Activated gamma-delta T cell treated with Interleukin-2 at 50 U/mL for 16 hours (primary cell): Measurements from ENCODE around the gene GLB1L3.

Experiments
- DNase-seq: peaks from one replicate; pipeline ENCODE4 v3.0.0-alpha.2; 2020

GLB1L3 gene

GRCh38 chr11:134346101-134346975, 70.2 kb downstream of the GLB1L3 start:
- DNase-seq, result no peak

- no peak for DNase-seq
Observed at GRCh38 chr11:134346976-134347350, 70.8 kb downstream of the GLB1L3 start.

- DNase-seq, result no peak
Observed at GRCh38 chr11:134347441-134347840, 71.3 kb downstream of the GLB1L3 start.

GRCh38 chr11:134349109-134349801, 73.1 kb downstream of the GLB1L3 start:
- no peak for DNase-seq

- no peak for DNase-seq
Observed at GRCh38 chr11:134349802-134350355, 73.7 kb downstream of the GLB1L3 start.

- no peak for DNase-seq
Observed at GRCh38 chr11:134350381-134350780, 74.2 kb downstream of the GLB1L3 start.

GRCh38 chr11:134352111-134352510, 75.9 kb downstream of the GLB1L3 start:
- DNase-seq, result no peak

GRCh38 chr11:134355136-134355535, 79.0 kb downstream of the GLB1L3 start:
- DNase-seq, result no peak

- no peak for DNase-seq
Observed at GRCh38 chr11:134355656-134356055, 79.5 kb downstream of the GLB1L3 start.

- DNase-seq, result no peak
Observed at GRCh38 chr11:134356656-134357544, 80.7 kb downstream of the GLB1L3 start.

- no peak for DNase-seq
Observed at GRCh38 chr11:134357545-134357839, 81.3 kb downstream of the GLB1L3 start.

GRCh38 chr11:134358165-134358855, 82.1 kb downstream of the GLB1L3 start:
- no peak for DNase-seq

GRCh38 chr11:134358856-134359490, 82.8 kb downstream of the GLB1L3 start:
- DNase-seq, result no peak

- DNase-seq, result no peak
Observed at GRCh38 chr11:134359646-134360045, 83.5 kb downstream of the GLB1L3 start.

GRCh38 chr11:134360050-134360835, 84.1 kb downstream of the GLB1L3 start:
- peak; percentile 70 for DNase-seq

- no peak for DNase-seq
Observed at GRCh38 chr11:134361661-134362060, 85.5 kb downstream of the GLB1L3 start.

GRCh38 chr11:134362192-134362901, 86.2 kb downstream of the GLB1L3 start:
- no peak for DNase-seq

- no peak for DNase-seq
Observed at GRCh38 chr11:134363161-134363560, 87.0 kb downstream of the GLB1L3 start.

GRCh38 chr11:134363592-134363991, 87.4 kb downstream of the GLB1L3 start:
- DNase-seq, result no peak

GRCh38 chr11:134364261-134364660, 88.1 kb downstream of the GLB1L3 start:
- DNase-seq, result no peak
